ENCODE results near the gene ARPC2. TPM values are rescaled to one million over a fixed set of nuclear protein-coding genes. Genes with fewer than 3 reads are reported as not detected.
A peak's percentile ranks its signal among the peaks of the same experiment; 100 is the strongest.

The ARPC2 gene
- total RNA-seq, 4 donors from 2014 or later: 275 to 314 (median 287) TPM

- TF ChIP-seq EP300 (IDR thresholded peaks at IDR 0.05) (no peak), CTCF (IDR thresholded peaks at IDR 0.05) (no peak), POLR2A (IDR thresholded peaks at IDR 0.05) (peak; percentile 7 to 25), POLR2AphosphoS5 (IDR thresholded peaks at IDR 0.05) (peak; percentile 94)
- 3% methylated on average over 4 of the region's 11 CpGs for WGBS, 2 donors (ENCODE audit: low coverage in 1 of 2)
- peak; percentile 89 for ATAC-seq
- no peaks in the 10 kb centered on the region for H3K9me3 ChIP-seq
- peaks cover 29 to 99% (median 81%) of the 10 kb centered on the region in 3 donors for H3K4me1 ChIP-seq
- H3K27me3 ChIP-seq: no peaks in the 10 kb centered on the region
- H3K4me3 ChIP-seq: peak overlapping the region; percentile 43 to 55
- H3K27ac ChIP-seq: peak overlapping the region; percentile 88 to 99 (median 95)
- H3K36me3 ChIP-seq: peaks cover 0 to 4% of the 10 kb centered on the region in 2 donors
Measured at GRCh38 chr2:218286570-218287459, 69.8 kb downstream of the ARPC2 start.

GRCh38 chr2:218289639-218290315 lies 72.8 kb downstream of the ARPC2 start:
- no peaks in the 10 kb centered on the region for H3K27me3 ChIP-seq

GRCh38 chr2:218290316-218291261 lies 73.6 kb downstream of the ARPC2 start:
- Histone ChIP-seq H3K27me3 (no peaks in the 10 kb centered on the region), H3K27ac (peak overlapping the region; percentile 92 to 99 (median 95))
- WGBS, 2 donors (ENCODE audit: low coverage in 1 of 2): 18 to 42% methylated on average over 3 to 8 of the region's 12 CpGs

More at GRCh38 chr2:218289639-218290315, 72.8 kb downstream of the ARPC2 start:
- Histone ChIP-seq H3K36me3 (no peaks in the 10 kb centered on the region), H3K4me1 (peaks cover 15 to 88% (median 57%) of the 10 kb centered on the region in 3 donors), H3K4me3 (peak overlapping the region in 1 of 2 donors; percentile 92), H3K27ac (peak overlapping the region; percentile 92 to 99 (median 95)), H3K9me3 (no peaks in the 10 kb centered on the region)
- WGBS, 2 donors (ENCODE audit: low coverage in 1 of 2): 7 to 27% methylated on average over 3 of the region's 6 CpGs
- TF ChIP-seq EP300 (IDR thresholded peaks at IDR 0.05) (no peak), POLR2AphosphoS5 (IDR thresholded peaks at IDR 0.05) (peak; percentile 96), CTCF (IDR thresholded peaks at IDR 0.05) (no peak)
- peak; percentile 10 for ATAC-seq

More at GRCh38 chr2:218290316-218291261, 73.6 kb downstream of the ARPC2 start:
- H3K36me3 ChIP-seq: no peaks in the 10 kb centered on the region
- H3K9me3 ChIP-seq: no peaks in the 10 kb centered on the region
- H3K4me3 ChIP-seq: peak overlapping the region; percentile 92 to 99
- H3K4me1 ChIP-seq: peaks cover 11 to 84% (median 49%) of the 10 kb centered on the region in 3 donors
- TF ChIP-seq POLR2AphosphoS5 (IDR thresholded peaks at IDR 0.05) (no peak), POLR2A (IDR thresholded peaks at IDR 0.05) (no peak), CTCF (IDR thresholded peaks at IDR 0.05) (no peak), EP300 (IDR thresholded peaks at IDR 0.05) (no peak)
- ATAC-seq: no peak

Measured in gastroesophageal sphincter (tissue), 4 donors.